PC-9 (cell line): Measurements from ENCODE around the gene OSCP1. TPM values are rescaled to one million over a fixed set of nuclear protein-coding genes. Genes with fewer than 3 reads are reported as not detected.

Experiments
- BruUV-seq: library from RNA; stranded (reverse); fragments of 400-500 nt; replicated peaks from 2 replicates; lab custom pipeline; 2021; lab: Mats Ljungman, UMichigan
- CTCF ChIA-PET: fragments of 300-600 bp; sonication (Branson Sonifier 250); formaldehyde crosslinking; loops from one replicate; lab custom pipeline; 2022; ENCODE audit warnings: antibody characterized with exemption; lab: Charles Lee
- POLR2A ChIA-PET: fragments of 300-600 bp; sonication (Branson Sonifier 250); formaldehyde crosslinking; loops from one replicate; lab custom pipeline; 2022; ENCODE audit warnings: antibody characterized with exemption; ENCODE audit not compliant: unreplicated experiment; lab: Charles Lee
- DNase-seq, 2 experiments: peaks; one replicate each; pipeline versions ENCODE4 v3.0.0 to v3.0.0-alpha.2; 2015 to 2022; ENCODE audit warnings: mixed read lengths in 1 of 2
- H2AFZ ChIP-seq: fragments of 200-600 bp; sonication (generic); 2 replicates; pipeline ENCODE4 v1.8.1; 2017; ENCODE audit warnings: antibody characterized with exemption
- H3F3A ChIP-seq: fragments of 200-600 bp; sonication (generic); 2 replicates; pipeline ENCODE4 v1.8.1; 2017; ENCODE audit warnings: antibody characterized with exemption, mild to moderate bottlenecking, low read depth; ENCODE audit not compliant: insufficient read depth
- H3K27ac ChIP-seq: fragments of 200-600 bp; sonication (generic); 2 replicates; pipeline ENCODE4 v1.6.1; 2016; ENCODE audit warnings: mixed run types
- H3K27me3 ChIP-seq: fragments of 200-600 bp; sonication (generic); 2 replicates; pipeline ENCODE4 v1.6.1; 2016; ENCODE audit warnings: low read depth, mixed run types; ENCODE audit not compliant: insufficient read depth
- H3K36me3 ChIP-seq: fragments of 200-600 bp; sonication (generic); 2 replicates; pipeline ENCODE4 v1.6.1; 2016; ENCODE audit warnings: low read depth, mixed run types
- H3K4me1 ChIP-seq: fragments of 200-600 bp; sonication (generic); replicated peaks from 2 replicates; pipeline ENCODE4 v1.6.1; 2016; ENCODE audit warnings: mixed run types; ENCODE audit not compliant: insufficient read depth
- H3K4me2 ChIP-seq: fragments of 200-600 bp; sonication (generic); 2 replicates; pipeline ENCODE4 v1.6.1; 2017; ENCODE audit warnings: mixed run types
- H3K4me3 ChIP-seq: fragments of 200-600 bp; sonication (generic); 2 replicates; pipeline ENCODE4 v1.6.1; 2016; ENCODE audit warnings: mixed run types
- H3K79me2 ChIP-seq: fragments of 200-600 bp; sonication (generic); 2 replicates; pipeline ENCODE4 v1.6.1; 2017; ENCODE audit warnings: low read depth, mixed run types
- H3K9me2 ChIP-seq: fragments of 200-600 bp; sonication (generic); 2 replicates; pipeline ENCODE4 v1.8.1; 2017; ENCODE audit warnings: mild to moderate bottlenecking; ENCODE audit not compliant: insufficient read depth
- H3K9me3 ChIP-seq: fragments of 200-600 bp; sonication (generic); 2 replicates; pipeline ENCODE4 v1.8.1; 2016; ENCODE audit warnings: low read depth; ENCODE audit not compliant: insufficient read depth
- H4K20me1 ChIP-seq: fragments of 200-600 bp; sonication (generic); 2 replicates; pipeline ENCODE4 v1.8.1; 2017; ENCODE audit not compliant: insufficient read depth
- EZH2 ChIP-seq: fragments of 200-600 bp; sonication (generic); IDR thresholded peaks from 2 replicates; pipeline ENCODE4 v1.8.0; 2017; ENCODE audit warnings: antibody characterized with exemption, low read depth
- intact Hi-C: fragments of 100-400 bp; cut with micrococcal nuclease; formaldehyde crosslinking; loops from one replicate; pipeline ENCODE4 v1.10.0; 2022; ENCODE audit not compliant: unreplicated experiment
- total RNA-seq: library from RNA; stranded (reverse); gene quantifications from 2 replicates; pipeline ENCODE4 v1.2.3, GENCODE V29; 2021
- TF ChIP-seq, protein P1 (sequence below): fragments of 200-600 bp; sonication (generic); conservative IDR thresholded peaks from 2 replicates; pipeline ENCODE4 v1.6.1; 2017; ENCODE audit warnings: mixed run types, antibody characterized with exemption, mild to moderate bottlenecking, moderate library complexity

OSCP1 gene
- total RNA-seq, 1 experiment from 2014 or later = 25.7 TPM

DNA sequence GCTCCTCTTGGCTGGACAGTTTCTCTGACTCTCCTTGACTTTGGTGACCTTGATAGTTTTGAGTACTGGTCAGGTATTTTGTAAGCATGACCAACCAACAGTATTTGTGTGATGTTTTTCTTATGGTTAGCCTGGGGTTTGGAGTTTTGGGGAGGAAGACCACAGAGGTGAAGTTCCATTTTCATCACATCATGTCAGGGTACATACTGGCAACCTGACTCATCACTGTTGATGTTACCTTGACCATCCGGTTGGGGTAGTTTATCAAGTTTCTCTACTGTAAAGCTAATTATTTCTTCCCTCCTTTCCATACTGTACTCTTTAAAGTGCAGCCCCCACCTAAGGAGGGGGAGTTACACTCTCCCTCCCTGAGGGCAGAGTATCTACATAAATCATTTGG lies 13.4 kb downstream of the OSCP1 start:
- no peaks in the 10 kb centered on the region for H3K27me3 ChIP-seq
- TF ChIP-seq, protein P1, sequence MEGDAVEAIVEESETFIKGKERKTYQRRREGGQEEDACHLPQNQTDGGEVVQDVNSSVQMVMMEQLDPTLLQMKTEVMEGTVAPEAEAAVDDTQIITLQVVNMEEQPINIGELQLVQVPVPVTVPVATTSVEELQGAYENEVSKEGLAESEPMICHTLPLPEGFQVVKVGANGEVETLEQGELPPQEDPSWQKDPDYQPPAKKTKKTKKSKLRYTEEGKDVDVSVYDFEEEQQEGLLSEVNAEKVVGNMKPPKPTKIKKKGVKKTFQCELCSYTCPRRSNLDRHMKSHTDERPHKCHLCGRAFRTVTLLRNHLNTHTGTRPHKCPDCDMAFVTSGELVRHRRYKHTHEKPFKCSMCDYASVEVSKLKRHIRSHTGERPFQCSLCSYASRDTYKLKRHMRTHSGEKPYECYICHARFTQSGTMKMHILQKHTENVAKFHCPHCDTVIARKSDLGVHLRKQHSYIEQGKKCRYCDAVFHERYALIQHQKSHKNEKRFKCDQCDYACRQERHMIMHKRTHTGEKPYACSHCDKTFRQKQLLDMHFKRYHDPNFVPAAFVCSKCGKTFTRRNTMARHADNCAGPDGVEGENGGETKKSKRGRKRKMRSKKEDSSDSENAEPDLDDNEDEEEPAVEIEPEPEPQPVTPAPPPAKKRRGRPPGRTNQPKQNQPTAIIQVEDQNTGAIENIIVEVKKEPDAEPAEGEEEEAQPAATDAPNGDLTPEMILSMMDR = no peak
- TF ChIP-seq EZH2 = no peak
- CTCF ChIA-PET = no interaction called here
- peak overlapping the region; percentile 100 for H3K27ac ChIP-seq
- POLR2A ChIA-PET = interaction anchor here (0.6 kb wide), 1 partner anchor 14 kb away, joined by 4 read pairs; no protein-coding TSS in a partner anchor
- peak; percentile 74 to 98 for DNase-seq
- peak overlapping the region; percentile 70 for H3K4me2 ChIP-seq
- H3K79me2 ChIP-seq = no peaks in the 10 kb centered on the region
- H3F3A ChIP-seq = peaks cover 21% of the 10 kb centered on the region
- no peak overlapping the region for H3K4me3 ChIP-seq
- no peak overlapping the region for H2AFZ ChIP-seq
- no peaks in the 10 kb centered on the region; the same call in 1 of the 2 replicates for H3K36me3 ChIP-seq
- intact Hi-C loops = loop anchor here (1.0 to 2.0 kb wide), 5 partner anchors 13 to 179 kb away; partner anchors contain the start of gene OSCP1
- BruUV-seq = no TSS peak
- H3K4me1 ChIP-seq = peaks cover 33% of the 10 kb centered on the region
- no peaks in the 10 kb centered on the region for H3K9me3 ChIP-seq
- H4K20me1 ChIP-seq = no peaks in the 10 kb centered on the region
- no peaks in the 10 kb centered on the region for H3K9me2 ChIP-seq

DNA sequence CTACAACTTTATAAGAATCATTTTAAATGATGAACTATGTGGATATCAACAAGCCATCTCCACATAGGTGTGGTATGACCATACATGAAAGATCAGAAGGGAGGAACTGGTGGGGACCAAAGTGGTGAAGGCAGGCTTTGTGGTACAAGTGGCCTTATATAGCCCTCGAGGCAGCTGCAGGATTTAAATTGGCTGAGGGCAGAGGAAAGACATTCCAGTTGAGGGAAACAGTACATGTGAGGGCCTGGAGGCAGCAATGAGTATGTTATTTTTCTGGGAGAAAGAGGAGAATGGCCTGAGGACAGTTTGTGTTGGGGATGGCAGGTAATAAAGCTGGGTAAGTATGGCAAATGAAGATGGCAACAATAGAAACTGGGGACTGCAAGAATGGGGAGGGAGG lies 17.1 kb downstream of the OSCP1 start:
- H3F3A ChIP-seq = peaks cover 22% of the 10 kb centered on the region
- H2AFZ ChIP-seq = no peak overlapping the region
- intact Hi-C loops = no loop called here
- no peak overlapping the region for H3K27ac ChIP-seq
- no peaks in the 10 kb centered on the region for H3K79me2 ChIP-seq
- no peak for DNase-seq
- H3K36me3 ChIP-seq = no peaks in the 10 kb centered on the region; the same call in 1 of the 2 replicates
- BruUV-seq = no TSS peak
- no peaks in the 10 kb centered on the region for H3K9me2 ChIP-seq
- ChIA-PET POLR2A (no interaction called here), CTCF (no interaction called here)
- H3K4me2 ChIP-seq = no peak overlapping the region
- no peaks in the 10 kb centered on the region for H4K20me1 ChIP-seq
- TF ChIP-seq, protein P1 = no peak
- H3K4me1 ChIP-seq = peaks cover 33% of the 10 kb centered on the region
- H3K9me3 ChIP-seq = no peaks in the 10 kb centered on the region
- no peak overlapping the region for H3K4me3 ChIP-seq
- H3K27me3 ChIP-seq = no peaks in the 10 kb centered on the region

DNA sequence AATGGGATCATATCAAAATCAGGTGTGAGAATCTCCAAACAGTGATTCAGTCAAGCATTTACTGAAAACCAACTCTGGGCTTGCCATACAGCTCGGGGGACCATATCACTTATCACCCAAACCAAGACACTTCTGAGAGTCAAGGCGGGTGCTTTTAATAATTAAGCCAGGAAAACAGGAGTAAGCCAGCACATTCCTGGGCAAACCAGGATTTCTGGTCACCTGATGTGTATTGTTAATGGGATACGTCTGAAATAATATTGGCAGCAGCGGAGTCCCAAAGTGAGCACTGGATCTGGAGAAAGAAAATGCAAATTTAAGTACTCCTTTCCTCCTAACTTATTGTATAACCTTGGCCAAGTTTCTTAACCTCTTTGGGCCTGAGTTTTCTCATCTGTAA lies 17.6 kb downstream of the OSCP1 start:
- Histone ChIP-seq H3K9me3 (no peaks in the 10 kb centered on the region), H3K9me2 (no peaks in the 10 kb centered on the region), H3F3A (peaks cover 25% of the 10 kb centered on the region), H3K4me2 (no peak overlapping the region), H3K79me2 (no peaks in the 10 kb centered on the region), H3K36me3 (no peaks in the 10 kb centered on the region; the same call in 1 of the 2 replicates), H4K20me1 (no peaks in the 10 kb centered on the region), H3K4me3 (no peak overlapping the region), H3K4me1 (peaks cover 29% of the 10 kb centered on the region), H2AFZ (no peak overlapping the region), H3K27ac (no peak overlapping the region), H3K27me3 (no peaks in the 10 kb centered on the region)
- POLR2A ChIA-PET = no interaction called here
- intact Hi-C loops = no loop called here
- TF ChIP-seq, protein P1 = no peak
- no peak for TF ChIP-seq EZH2
- BruUV-seq = no TSS peak
- CTCF ChIA-PET = no interaction called here
- no peak for DNase-seq
